Measurements from ENCODE around the gene ACBD4. TPM values are rescaled to one million over a fixed set of nuclear protein-coding genes. Genes with fewer than 3 reads are reported as not detected.

ACBD4 gene
- polyA plus RNA-seq, 1 of the 3 experiments (the other 2 are of a cell fraction), result 15.8 TPM

- CTCF ChIA-PET, result interaction anchor here (0.6 to 10.8 kb wide), 12 partner anchors 11 to 215 kb away, joined by 4 to 209 read pairs (median 30); partner anchors contain the start of genes HEXIM1 and HEXIM2
- POLR2A ChIA-PET, result interaction anchor here (2.1 to 5.4 kb wide), 2 partner anchors 9 to 12 kb away, joined by 8 to 47 read pairs; partner anchors contain the start of gene HEXIM1
- no peaks in the 10 kb centered on the region for H4K20me1 ChIP-seq (ENCODE audit: insufficient read depth)
- H3K4me3 ChIP-seq (ENCODE audit: low read depth in 2 of 2, low read length in 1 of 2), result no peak overlapping the region
- H3K36me3 ChIP-seq (replicated peaks in 1 of 2; ENCODE audit: control insufficient read depth in 1 of 2, insufficient read depth in 2 of 2, low read length in 1 of 2), result peaks cover 0 to 3% of the 10 kb centered on the region in 2 experiments
- H3K4me1 ChIP-seq (ENCODE audit: control insufficient read depth in 1 of 2, insufficient read depth in 2 of 2, low read depth in 1 of 2, low read length in 1 of 2), result peaks cover 0 to 16% of the 10 kb centered on the region in 2 experiments; a peak in 1 of 4 replicates
- H3K9me2 ChIP-seq, result no peaks in the 10 kb centered on the region
- H3K27ac ChIP-seq (ENCODE audit: low read depth in 2 of 2, low read length in 1 of 2), result no peak overlapping the region
- DNase-seq, result peak; percentile 16
- H3K79me2 ChIP-seq (ENCODE audit: insufficient read depth), result peaks cover 2% of the 10 kb centered on the region; the same call in 1 of the 2 replicates
- H3K27me3 ChIP-seq (ENCODE audit: insufficient read depth), result no peaks in the 10 kb centered on the region
- no peak for TF ChIP-seq TAF1 (IDR thresholded peaks at IDR 0.05; ENCODE audit: borderline replicate concordance, low read depth, low read length)
- TF ChIP-seq NRF1 (IDR thresholded peaks at IDR 0.05; ENCODE audit: low read depth, low read length), result no peak
- TF ChIP-seq USF1 (IDR thresholded peaks at IDR 0.05; ENCODE audit: borderline replicate concordance, low read depth), result no peak
- TF ChIP-seq EP300 (IDR thresholded peaks at IDR 0.05; ENCODE audit: borderline replicate concordance in 1 of 2, low read depth in 1 of 2, low read length in 1 of 2), result no peak
- no peak for TF ChIP-seq MEF2A (IDR thresholded peaks at IDR 0.05; ENCODE audit: borderline replicate concordance, low read depth)
- TF ChIP-seq ZBTB33 (IDR thresholded peaks at IDR 0.05; ENCODE audit: borderline replicate concordance, low read depth), result no peak
- no peak for TF ChIP-seq GATA2 (CRISPR knock-in tag; IDR thresholded peaks at IDR 0.05)
- no peak for TF ChIP-seq FOSL2 (IDR thresholded peaks at IDR 0.05; ENCODE audit: borderline replicate concordance, low read depth)
- TF ChIP-seq POLR2AphosphoS5 (IDR thresholded peaks at IDR 0.05; ENCODE audit: low read depth, low read length), result no peak
- no peak for TF ChIP-seq PBX3 (IDR thresholded peaks at IDR 0.05)
- TF ChIP-seq YY1 (IDR thresholded peaks at IDR 0.05; ENCODE audit: low read depth), result no peak
- no peak for TF ChIP-seq RCOR1 (IDR thresholded peaks at IDR 0.05; ENCODE audit: low read length)
- no peak for TF ChIP-seq REST (IDR thresholded peaks at IDR 0.05; ENCODE audit: low read depth, low read length)
- 78% methylated on average over 5 of the region's 12 CpGs for WGBS (ENCODE audit: low lambda C conversion rate)
- peak overlapping the region; percentile 95; the same call in 1 of the 2 replicates for H3K4me2 ChIP-seq
- H3K9ac ChIP-seq, result no peak overlapping the region
- H2AFZ ChIP-seq (ENCODE audit: low read depth), result no peak overlapping the region
- H3K9me3 ChIP-seq, result no peaks in the 10 kb centered on the region
- peaks cover 6% of the 10 kb centered on the region for H3F3A ChIP-seq (replicated peaks; ENCODE audit: insufficient read depth)
Measured at GRCh38 chr17:45136846-45137560, 1.5 kb downstream of the ACBD4 start.

Data from SK-N-SH (cell line).